C4-2B (cell line): Measurements from ENCODE around the gene CBY2.

ENCODE experiments used
- CTCF ChIP-seq: fragments of 450-650 bp; conservative IDR thresholded peaks from 2 replicates; pipeline ENCODE4 v1.5.1; 2017; ENCODE audit warnings: mild to moderate bottlenecking
- ZFX ChIP-seq: fragments of 450-650 bp; IDR thresholded peaks from 2 replicates; pipeline ENCODE4 v1.6.1; 2017

GRCh38 chr13:45691667-45692066, 10.5 kb upstream of the CBY2 start:
- TF ChIP-seq CTCF (no peak), ZFX (no peak)
